ENCODE data around the gene CDC42EP1.

The CDC42EP1 gene

GRCh38 chr22:37616201-37617083 is 56.2 kb downstream of the CDC42EP1 start:
- no peak for DNase-seq

- DNase-seq, result no peak
Observed at GRCh38 chr22:37617431-37617830, 57.2 kb downstream of the CDC42EP1 start.

- no peak for DNase-seq
Observed at GRCh38 chr22:37618072-37618656, 57.9 kb downstream of the CDC42EP1 start.

- DNase-seq, result no peak
Observed at GRCh38 chr22:37618674-37619073, 58.4 kb downstream of the CDC42EP1 start.

All from NCI-H748 treated with DMSO at 0.1 percent for 48 hours (cell line).